Tibial nerve (tissue), 4 donors: ENCODE results near the gene GPR87.

Source experiments
- CTCF ChIP-seq, 5 experiments: fragments of 200-600 bp in 3 of 5; fragments of 450-650 bp in 2 of 5; sonication (generic) in 3 of 5; IDR thresholded peaks; one replicate each; pipeline ENCODE4 v1.5.1; 2016 to 2019; ENCODE audit warnings: antibody characterized with exemption in 5 of 5, mild to moderate bottlenecking in 3 of 5, moderate library complexity in 2 of 5
- EP300 ChIP-seq, 2 donors: sonication (generic); formaldehyde crosslinking; IDR thresholded peaks; one replicate each; pipeline ENCODE4 v1.6.1; 2017; ENCODE audit warnings: antibody characterized with exemption in 2 of 2, mild to moderate bottlenecking in 1 of 2
- POLR2A ChIP-seq, 2 donors: fragments of 450-650 bp; IDR thresholded peaks; one replicate each; pipeline ENCODE4 v1.6.1; 2017; ENCODE audit warnings: antibody characterized with exemption in 2 of 2, mild to moderate bottlenecking in 2 of 2, moderate library complexity in 2 of 2

DNA sequence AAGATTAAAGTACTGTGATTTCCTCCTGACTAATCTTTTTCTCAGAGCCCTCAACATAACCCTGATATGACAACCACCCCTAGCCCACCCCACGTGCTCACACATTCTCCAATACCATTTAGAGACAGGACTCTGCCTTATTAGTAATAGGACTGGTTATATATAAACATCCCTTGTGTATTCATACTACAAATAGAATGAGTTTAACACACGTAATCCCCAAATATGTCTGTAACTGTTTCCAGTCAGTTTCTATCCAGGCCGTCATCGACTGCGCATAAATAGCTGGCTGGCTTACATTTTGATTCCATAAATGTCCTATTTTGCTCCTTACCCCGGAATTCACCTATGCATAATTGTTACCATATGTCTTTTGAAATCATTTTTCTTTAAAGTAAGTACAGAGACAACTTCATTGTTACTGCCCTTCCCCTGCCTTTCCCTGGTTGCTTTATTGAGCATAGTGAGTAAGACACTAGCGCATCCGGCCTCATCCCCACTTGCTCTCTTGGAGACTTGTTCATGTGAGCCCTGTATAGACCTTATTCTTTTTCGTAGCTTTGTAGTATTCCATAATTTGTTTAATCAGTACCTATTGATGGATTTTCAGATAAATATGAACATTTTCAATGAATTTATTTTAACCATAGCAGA is 34.8 kb downstream of the GPR87 start:
- TF ChIP-seq CTCF (IDR thresholded peaks at IDR 0.05) (no peak), POLR2A (IDR thresholded peaks at IDR 0.05) (no peak), EP300 (IDR thresholded peaks at IDR 0.05) (no peak)
